ENCODE measurements around the gene ANKRD33.

The ANKRD33 gene

DNA sequence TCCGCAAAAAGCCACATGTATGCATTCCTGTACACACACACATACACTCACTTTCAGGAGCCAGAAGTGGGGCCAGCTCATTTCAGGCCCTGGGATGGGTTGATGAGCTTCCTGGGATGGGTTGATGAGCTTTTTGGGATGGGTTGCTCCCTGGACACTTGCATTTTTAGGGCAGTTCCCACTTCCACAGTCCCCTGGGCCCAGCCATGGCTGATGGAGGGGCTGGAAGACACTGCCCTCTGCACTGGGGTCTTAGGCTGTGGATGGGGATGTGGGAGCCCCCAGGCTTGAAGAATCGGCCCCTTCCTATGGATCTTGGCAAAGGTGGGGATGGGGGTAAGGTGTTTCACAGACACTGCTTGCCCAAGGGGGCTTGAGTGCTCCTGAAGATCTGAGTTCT lies 32.1 kb downstream of the ANKRD33 start:
- H3K4me3 ChIP-seq (ENCODE audit: low read depth, low read length), result no peak overlapping the region
- DNase-seq (ENCODE audit: low read depth), result no peak
- TF ChIP-seq, protein P1, sequence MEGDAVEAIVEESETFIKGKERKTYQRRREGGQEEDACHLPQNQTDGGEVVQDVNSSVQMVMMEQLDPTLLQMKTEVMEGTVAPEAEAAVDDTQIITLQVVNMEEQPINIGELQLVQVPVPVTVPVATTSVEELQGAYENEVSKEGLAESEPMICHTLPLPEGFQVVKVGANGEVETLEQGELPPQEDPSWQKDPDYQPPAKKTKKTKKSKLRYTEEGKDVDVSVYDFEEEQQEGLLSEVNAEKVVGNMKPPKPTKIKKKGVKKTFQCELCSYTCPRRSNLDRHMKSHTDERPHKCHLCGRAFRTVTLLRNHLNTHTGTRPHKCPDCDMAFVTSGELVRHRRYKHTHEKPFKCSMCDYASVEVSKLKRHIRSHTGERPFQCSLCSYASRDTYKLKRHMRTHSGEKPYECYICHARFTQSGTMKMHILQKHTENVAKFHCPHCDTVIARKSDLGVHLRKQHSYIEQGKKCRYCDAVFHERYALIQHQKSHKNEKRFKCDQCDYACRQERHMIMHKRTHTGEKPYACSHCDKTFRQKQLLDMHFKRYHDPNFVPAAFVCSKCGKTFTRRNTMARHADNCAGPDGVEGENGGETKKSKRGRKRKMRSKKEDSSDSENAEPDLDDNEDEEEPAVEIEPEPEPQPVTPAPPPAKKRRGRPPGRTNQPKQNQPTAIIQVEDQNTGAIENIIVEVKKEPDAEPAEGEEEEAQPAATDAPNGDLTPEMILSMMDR (IDR thresholded peaks at IDR 0.05; ENCODE audit: control insufficient read depth, extremely low read depth, insufficient read depth), result no peak

DNA sequence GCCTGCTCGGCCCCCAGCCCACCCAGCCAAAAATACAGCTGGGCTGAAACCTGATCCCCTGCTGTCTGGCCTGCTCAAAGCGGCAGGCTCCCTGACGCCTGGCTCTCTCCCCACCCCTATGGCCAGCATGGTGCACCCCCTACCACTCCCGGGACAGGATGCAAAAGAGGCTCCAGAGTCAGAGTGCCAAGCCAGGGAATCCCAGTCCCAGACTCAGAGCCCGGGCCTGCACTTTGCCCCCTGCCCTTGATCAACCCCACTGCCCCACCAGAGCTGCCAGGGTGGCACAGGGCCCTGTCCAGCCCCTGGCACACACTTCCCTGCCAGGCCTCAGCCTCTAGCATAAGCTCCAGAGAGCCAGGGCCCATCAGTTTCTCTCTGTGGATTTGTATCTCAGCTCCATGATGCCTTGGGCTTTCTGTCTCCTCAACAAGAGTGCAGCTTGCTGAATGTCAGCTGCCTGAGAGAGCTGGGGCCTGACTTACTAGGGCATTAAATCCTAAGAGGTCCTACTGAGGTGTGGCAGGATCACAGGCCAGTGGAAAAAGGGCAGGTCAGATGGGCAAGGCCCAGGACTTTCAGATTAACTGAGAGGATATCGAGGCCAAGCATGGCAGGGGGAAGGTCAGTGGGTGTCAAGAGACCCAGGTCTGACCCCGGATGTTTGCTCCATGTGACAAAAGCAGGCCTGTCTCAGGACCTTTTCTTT lies 33.3 kb downstream of the ANKRD33 start:
- DNase-seq (ENCODE audit: low read depth), result no peak
- no peak overlapping the region for H3K4me3 ChIP-seq (ENCODE audit: low read depth, low read length)
- TF ChIP-seq, protein P1 (IDR thresholded peaks at IDR 0.05; ENCODE audit: control insufficient read depth, extremely low read depth, insufficient read depth), result no peak

DNA sequence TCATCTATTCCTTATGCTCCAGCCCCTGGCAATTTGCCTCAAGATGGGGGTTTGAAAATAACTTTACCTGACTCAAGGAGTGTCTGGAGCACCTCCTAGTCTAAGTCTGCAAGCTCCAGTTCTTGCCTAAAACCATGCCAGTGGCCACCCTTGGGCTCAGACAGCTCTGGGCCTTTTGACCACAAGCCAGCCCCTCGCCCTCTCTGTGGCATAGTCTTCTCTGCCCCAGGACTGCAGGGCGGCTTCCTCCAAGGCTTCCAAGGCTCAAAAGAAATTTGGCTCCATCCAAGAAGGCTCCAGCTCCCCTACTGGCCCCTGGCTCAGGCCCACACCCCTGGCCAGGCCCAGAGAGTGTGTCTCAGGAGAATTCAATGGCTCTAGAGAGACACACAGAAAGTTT lies 34.2 kb downstream of the ANKRD33 start:
- DNase-seq (ENCODE audit: low read depth), result no peak
- TF ChIP-seq, protein P1 (IDR thresholded peaks at IDR 0.05; ENCODE audit: control insufficient read depth, extremely low read depth, insufficient read depth), result no peak
- no peak overlapping the region for H3K4me3 ChIP-seq (ENCODE audit: low read depth, low read length)

DNA sequence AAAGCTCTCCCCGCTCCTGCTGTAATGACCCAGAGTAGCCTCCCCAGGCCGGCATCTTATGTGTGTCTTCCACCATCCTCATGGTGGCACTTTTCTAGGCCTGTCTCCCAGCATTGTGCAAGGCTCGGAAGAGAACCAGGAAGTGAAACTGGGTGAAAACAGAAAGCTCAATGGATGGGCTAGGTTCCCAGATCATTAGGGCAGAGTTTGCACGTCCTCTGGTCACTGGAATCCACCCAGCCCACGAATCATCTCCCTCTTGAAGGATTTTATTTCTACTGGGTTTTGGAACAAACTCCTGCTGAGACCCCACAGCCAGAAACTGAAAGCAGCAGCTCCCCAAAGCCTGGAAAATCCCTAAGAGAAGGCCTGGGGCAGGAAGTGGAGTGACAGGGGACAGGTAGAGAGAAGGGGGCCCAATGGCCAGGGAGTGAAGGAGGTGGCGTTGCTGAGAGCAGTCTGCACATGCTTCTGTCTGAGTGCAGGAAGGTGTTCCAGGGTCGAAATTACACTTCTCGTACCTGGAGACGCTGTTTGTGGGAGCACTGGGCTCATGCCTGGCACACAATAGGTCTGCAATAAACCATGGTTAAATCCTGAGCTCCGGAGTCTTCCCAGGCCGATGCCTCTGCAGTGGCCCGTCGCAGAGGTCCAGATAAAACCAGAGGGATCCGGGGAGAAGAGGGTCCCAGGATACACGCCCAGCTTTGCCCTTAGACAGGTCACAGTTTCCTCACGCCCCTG lies 35.0 kb downstream of the ANKRD33 start:
- no peak overlapping the region for H3K4me3 ChIP-seq (ENCODE audit: low read depth, low read length)
- no peak for DNase-seq (ENCODE audit: low read depth)
- TF ChIP-seq, protein P1 (IDR thresholded peaks at IDR 0.05; ENCODE audit: control insufficient read depth, extremely low read depth, insufficient read depth), result no peak

DNA sequence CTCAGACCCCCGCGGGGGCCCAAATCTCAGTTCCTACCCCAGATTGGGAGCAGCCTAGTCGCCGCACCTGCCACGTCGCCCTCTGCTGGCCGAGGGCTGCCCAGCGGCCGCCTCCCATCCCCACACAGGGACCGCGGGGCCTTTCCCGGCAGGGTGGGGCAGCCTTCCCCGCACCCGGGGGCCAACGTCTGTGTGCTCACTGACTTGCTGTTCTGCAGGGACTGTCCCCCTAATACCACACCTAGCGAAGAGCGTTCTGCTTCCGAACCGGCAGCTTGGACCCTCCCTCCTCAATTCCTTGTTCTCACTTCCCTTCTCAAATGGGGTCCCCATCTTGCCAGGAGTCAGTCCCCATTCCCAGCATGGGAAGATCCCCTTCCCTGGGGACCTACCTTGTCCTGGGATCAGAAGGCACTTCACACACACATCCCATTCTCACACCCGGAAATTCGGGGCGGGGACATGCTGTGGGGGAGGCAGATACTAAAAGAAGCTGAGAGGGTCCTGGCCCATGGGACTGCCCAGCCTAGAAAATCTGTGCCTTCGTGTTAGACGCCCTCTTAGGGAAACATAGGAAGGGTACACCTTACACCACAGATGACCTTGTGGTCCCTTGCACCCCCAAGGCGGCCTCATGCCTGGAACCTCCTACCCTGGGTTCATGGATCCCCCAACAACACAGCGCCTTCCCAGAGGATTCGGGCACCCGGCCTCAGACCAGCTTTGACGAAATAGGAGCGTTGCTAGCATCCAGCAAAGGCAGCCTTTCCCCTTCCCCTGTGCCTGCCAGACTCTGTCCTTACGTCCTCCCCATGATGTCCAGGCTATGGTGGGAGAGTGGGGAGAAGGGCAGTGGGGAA lies 35.8 kb downstream of the ANKRD33 start:
- no peak for DNase-seq (ENCODE audit: low read depth)
- no peak overlapping the region for H3K4me3 ChIP-seq (ENCODE audit: low read depth, low read length)
- TF ChIP-seq, protein P1 (IDR thresholded peaks at IDR 0.05; ENCODE audit: control insufficient read depth, extremely low read depth, insufficient read depth), result peak; percentile 36; the same call in 1 of the 2 replicates

DNA sequence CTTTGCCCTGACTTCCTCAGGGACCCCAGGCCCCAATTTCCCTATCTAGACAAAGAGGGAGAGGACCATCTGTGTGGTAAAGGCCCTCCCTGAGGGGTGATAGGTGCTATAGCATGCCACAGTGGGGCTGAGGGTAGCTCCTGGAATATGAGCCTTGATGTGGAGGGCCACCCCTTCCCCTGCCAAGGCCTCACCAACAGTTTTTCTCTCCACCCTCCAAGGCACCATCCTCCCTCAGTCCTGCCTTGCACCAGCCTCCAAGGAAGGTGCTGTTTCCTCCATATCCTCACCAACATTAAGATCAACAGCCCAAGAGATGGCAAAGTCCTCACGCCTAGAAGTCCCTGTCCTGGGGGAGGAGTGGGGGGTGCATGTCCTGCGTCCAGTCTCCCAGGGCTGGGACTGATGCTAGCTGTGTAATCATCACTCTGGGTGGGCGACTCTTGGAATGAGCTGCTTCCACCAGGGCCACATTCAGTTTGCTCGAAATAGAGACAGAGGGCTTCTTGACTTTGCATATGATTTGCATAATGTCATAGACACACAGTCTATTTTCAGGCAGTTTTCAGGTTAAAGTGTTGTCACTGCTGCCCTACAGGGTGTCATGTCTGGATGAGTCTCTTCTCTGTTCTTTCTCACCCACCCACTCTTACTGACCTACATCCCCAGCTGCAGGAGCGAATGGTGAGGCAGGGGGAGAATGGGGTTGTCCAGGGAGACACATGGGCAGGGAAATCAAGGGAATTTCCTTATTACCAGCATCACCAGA lies 36.8 kb downstream of the ANKRD33 start:
- H3K4me3 ChIP-seq (ENCODE audit: low read depth, low read length), result no peak overlapping the region
- TF ChIP-seq, protein P1 (IDR thresholded peaks at IDR 0.05; ENCODE audit: control insufficient read depth, extremely low read depth, insufficient read depth), result no peak
- no peak for DNase-seq (ENCODE audit: low read depth)

Measured in LNCaP clone FGC (cell line).